C4-2B (cell line): ENCODE data around the gene MYH10.

Experiments
- CTCF ChIP-seq: fragments of 450-650 bp; conservative IDR thresholded peaks from 2 replicates; pipeline ENCODE4 v1.5.1; 2017; ENCODE audit warnings: mild to moderate bottlenecking
- ZFX ChIP-seq: fragments of 450-650 bp; IDR thresholded peaks from 2 replicates; pipeline ENCODE4 v1.6.1; 2017

- TF ChIP-seq CTCF = no peak
- TF ChIP-seq ZFX = no peak
Measured at GRCh38 chr17:8675306-8675705, 44.8 kb upstream of the MYH10 start.
